NCI-H2227 (cell line): ENCODE data around the gene INPP5A.

Source experiments
- DNase-seq: peaks from one replicate; lab custom pipeline; 2025; ENCODE audit not compliant: unreplicated experiment; lab: John Stamatoyannopoulos, UW

INPP5A gene

GRCh38 chr10:132655735-132656134, 118.1 kb downstream of the INPP5A start:
- no peak for DNase-seq

- no peak for DNase-seq
These were observed 118.9 kb downstream of the INPP5A start for GRCh38 chr10:132656283-132657126.

- no peak for DNase-seq
These were observed 119.6 kb downstream of the INPP5A start for GRCh38 chr10:132657127-132657706.

GRCh38 chr10:132657748-132658147, 120.2 kb downstream of the INPP5A start:
- no peak for DNase-seq

DNA sequence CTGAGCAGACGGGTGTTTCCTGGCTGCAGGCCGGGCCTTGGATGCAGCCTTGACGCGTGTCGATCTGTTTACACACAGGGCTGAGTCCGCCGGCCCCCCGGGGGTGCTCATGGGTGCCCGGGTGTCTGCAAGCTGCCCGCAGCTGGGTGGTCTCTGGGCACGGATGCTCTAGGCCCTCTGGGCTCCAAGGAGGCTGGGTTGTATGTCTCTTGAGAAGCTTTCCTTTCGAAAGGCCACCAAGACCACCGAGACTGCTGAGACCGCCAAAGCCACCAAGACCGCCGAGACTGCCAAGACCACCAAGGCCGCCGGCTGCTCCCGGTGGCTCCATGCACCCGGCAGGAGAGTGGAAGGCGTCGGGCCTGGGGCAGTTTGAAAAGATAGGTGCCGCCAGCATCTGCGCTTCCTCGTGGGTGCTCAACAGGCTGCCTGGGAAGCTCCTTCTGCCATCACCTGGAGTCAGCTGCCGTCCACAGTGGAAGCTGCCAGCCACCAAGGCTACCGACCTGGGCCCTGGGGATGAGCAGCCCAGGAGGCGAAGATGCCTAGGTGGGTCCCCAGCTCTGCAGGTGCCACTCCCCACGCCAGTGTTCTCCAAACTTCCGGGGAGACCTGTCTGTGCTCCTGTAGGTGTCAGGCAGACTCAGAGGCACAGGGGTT, 121.1 kb downstream of the INPP5A start:
- no peak for DNase-seq

GRCh38 chr10:132659206-132660091, 121.9 kb downstream of the INPP5A start:
- no peak for DNase-seq

DNA sequence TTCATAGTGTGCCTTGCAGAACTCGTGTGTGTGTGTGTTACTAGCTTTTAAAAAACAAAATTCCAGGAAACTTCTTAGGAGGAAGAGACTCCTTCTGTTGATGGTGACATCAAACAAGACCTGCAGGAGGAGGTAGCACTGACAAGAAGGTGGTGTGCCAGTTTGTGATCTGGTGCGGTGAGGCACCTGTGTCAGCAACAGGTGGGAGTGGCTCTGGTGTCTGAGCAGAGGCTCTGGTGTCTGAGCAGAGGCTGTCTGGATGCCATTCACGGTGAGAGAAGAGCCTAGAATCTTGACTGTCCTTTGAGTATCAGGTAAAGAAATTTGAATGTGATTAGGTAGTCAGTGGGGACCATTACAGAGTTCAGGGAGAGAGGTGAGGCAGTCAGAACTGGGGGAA, 122.8 kb downstream of the INPP5A start:
- no peak for DNase-seq

DNA sequence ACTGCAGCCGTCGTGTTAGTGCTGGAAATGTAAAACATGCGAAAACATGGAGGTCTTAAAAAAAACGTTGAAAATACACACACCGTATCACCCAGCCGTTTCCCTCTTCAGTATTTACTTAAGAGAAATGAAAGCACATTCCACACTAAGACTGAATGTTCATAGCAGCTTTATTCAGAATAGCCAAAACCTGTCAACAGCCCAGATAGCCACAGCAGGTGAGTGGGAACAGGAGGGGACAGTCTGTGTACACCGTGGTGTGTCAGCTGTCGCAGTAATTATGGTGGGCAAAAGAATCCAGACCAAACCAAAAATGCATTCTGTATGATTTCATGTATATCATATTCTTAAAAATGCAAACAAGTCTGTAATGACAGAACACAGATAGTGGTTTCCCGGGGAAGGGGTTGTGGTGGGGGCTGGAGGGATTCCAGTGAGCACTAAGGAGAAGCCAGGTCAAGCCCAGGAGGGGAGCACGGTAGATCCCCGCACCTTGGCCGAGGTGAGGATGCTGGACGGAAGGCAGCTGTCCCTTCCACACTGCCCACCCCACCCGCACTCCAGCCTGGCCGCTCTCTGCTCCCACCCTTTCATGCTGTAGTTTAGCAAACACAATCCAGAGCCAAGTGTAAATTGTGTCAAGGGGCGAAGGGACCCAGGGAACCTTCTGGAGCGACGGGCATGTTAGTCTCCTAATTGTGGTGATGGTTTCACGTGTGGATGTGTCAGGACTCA, 124.8 kb downstream of the INPP5A start:
- DNase-seq = no peak

DNA sequence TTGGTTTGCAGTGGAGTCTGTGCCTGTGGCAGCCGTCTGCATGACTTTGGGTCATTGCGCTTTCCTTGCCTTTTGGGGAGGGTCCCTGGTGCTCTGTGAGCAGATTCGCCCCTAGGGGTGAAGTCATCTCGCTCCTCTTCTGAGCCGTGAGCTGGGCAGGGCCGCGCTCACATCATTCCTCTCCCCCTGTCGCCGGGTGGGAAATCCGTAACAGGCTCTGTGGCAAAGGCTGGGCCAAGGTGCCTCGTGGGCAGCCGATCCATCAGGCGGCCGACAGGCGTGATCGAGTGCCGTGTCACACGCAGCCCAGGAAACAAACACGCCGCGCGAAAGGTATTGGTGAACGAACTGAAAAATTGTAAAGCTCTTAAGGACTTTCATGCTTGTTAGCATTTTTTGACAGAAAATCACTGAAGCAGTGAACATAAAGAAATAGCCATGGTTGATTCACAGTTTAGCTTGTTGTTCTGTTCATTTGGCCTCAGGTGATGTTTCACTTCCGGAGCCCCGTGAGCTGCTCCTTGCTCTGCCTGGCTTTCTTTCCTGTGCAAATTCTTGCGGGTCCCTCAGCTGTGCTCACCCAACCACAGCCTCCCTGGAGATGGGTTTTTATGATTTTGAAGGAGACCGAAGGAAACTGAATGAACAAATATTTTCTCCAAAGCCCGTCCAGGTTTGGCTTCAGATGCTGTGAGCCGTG, 126.2 kb downstream of the INPP5A start:
- no peak for DNase-seq

DNA sequence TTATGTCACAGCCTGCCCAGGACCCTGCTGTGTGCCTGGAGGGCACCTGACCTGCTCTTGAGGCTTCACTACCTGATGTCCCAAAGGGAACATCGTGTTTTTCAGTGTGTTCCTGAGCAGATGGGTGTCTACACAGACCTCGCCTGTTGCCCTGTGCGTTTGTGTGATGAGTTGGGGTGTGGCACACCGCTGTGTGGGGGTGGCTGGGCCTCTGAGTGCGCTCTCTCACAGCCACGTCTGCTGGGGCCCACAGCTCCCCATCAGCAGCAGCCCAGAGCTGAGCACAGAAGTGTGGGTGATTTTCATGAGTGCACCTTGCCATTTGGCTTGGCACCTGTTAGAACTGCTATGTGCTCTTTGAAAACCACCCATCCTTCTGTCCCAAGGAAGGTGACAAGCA, 126.8 kb downstream of the INPP5A start:
- no peak for DNase-seq

DNA sequence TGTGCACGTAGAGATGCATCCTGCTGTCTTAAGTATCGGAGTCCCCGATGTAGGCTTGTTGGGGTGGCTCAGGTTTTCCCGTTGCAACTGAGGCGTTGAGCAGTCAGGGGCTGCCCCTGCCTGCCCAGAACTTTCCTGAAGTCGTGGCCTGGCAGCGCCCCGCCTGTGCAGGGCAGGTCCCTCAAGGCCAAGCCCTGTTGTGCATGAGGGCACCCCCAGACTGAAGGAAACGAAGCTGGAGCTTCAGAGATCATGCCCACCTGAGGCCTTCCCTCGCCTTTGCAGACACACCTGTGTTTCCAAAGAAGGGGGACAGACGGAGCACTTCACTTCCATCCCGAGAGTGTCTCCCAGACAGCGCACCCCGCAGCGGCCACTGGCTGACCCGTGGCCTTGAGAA, 127.3 kb downstream of the INPP5A start:
- no peak for DNase-seq

DNA sequence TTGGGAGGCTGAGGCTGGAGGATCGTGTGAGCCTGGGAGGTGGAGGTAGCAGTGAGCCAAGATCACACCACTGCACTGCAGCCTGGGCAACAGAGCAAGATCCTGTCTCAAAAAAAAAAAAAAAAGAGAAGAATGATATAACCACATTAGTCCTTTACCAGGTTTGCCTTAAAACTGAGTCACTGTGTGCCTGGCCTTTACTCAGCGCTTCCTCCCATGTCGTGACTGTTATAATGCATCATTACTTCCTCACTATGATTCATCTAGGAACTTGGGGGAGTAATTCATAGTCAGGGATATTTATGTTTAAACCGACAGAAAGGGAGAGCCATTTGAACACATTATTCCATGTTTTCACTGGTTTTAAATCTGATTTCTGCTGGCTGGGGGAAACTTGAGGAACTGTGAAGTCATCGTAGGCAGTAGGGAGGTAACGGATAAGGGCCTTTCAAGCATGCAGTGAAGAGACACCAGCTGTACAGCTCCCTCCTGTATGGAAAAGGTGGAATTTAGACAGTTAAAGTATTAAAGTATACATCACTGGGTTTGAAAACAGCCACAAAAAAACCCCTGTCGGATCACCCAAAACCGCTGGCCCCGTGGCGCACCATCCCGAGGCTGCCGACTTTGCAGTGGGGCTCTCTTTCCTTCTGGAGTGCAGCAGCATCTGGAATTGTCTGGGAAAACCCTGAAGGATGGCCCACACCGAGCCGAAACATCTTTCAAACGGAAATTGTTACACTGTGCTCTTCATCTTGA, 128.5 kb downstream of the INPP5A start:
- no peak for DNase-seq

GRCh38 chr10:132666705-132667341, 129.2 kb downstream of the INPP5A start:
- no peak for DNase-seq

DNA sequence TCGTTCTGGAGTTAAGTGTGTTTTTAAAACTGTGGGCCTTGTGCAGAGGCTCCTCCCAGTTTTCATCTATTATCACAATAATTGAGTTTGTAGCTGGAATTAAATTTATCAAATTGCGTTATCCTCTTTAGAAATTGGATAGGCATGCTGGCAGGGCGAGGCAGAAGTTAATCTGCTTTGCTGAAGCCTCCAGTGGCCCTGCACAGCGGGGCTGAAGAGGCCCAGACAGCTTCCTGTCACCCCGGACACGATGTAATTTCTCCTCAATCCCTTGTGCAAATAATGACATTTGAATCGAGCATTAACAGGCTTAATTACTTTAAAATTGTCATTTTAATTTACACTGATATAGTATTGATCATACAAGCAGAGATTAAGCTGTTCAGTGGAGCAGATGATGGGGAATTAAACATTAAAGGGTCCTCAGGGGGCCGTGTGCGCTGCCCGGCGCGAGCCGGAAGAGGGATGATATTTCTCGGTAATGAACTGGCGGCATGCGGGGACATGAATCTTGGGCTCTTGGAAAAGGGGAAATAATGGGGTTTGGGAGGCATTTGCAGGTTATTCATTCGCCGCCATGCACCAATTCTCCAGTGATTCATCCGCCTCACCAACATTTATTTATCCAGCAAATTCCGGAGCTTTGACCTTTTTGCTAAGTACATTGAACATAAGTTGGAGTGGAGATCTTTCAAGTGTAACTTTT, 129.9 kb downstream of the INPP5A start:
- no peak for DNase-seq

DNA sequence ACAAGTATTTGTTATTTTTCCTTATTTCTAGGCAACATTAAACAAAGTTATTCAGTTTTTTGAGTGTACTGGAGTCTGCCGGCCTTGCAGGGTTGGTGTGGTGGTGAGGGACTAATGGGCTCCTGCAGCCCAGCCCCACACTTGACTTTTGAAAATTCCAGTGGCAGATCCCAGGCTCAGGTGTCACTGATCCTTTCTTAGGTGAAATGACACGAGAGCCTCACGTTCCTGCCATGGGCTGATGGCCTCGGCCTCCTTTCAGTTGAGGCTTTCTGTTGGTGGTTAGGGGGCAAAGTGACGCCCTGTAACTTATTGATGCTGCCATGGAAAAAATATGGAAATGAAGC, 130.4 kb downstream of the INPP5A start:
- no peak for DNase-seq

DNA sequence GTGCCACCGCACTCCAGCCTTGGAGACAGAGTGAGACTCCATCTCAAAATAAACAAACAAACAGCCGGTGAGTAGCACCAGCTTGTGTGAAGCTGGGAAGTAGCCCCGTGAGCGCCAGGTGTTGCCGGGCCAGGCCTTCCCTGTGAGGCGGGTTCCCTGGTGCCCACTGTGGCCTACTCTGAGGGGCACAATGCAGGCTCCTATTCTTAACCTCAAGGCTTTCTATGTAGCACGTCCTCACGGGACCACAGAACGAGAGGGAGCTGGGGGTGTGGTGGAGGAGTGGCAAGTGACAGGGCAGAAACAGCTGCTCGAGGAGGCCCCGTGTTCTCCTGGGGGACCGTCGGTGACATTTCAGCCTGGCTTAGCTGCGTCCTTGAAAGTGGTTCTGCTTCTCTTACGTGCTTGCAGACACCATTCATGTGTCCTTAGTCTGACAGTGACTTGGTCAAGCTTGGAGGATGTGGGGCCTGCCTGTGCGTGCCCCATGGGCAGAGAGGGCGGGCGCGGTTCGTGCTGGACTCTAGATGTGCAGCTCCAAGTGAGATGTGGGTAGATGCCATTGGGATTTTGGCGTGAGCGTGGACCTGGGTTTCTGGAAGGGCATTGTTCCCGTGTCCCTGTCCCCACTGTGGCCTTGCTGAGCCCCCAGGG, 131.7 kb downstream of the INPP5A start:
- no peak for DNase-seq

DNA sequence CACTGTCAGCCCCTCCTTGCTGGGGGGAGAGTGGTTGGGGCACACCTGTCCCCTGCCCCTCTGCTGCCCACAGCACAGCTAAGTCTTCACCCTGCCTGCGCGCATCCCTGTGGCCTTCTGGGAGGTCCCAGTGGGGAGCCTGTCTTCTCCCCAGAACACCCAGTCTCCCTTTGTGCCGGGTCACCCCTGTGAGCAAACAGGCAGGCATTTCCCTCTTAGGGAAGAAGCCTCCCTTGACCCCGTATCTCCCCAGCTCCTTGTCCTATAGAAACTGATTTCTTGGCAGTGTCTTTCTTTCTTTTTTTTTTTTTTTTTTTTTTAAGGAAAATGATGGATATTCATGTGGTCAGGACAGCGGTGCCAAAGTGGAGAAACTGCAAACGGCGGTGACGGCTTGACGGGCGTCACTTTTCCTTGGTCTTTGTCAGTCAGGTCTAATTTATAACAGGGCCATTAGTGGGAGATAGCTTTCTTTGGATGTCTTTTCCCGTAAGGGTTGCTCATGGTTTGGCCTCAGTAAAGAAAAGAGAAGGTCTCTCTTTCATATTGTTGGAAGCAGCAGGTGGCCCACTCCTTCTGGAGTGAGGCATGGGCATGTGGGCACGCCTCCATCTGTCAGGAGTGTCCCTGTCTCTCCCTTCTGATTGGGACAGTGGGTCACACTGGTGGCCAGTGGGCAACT, 133.1 kb downstream of the INPP5A start:
- DNase-seq = no peak
